Measurements from ENCODE around the gene PPY.

Gene PPY

DNA sequence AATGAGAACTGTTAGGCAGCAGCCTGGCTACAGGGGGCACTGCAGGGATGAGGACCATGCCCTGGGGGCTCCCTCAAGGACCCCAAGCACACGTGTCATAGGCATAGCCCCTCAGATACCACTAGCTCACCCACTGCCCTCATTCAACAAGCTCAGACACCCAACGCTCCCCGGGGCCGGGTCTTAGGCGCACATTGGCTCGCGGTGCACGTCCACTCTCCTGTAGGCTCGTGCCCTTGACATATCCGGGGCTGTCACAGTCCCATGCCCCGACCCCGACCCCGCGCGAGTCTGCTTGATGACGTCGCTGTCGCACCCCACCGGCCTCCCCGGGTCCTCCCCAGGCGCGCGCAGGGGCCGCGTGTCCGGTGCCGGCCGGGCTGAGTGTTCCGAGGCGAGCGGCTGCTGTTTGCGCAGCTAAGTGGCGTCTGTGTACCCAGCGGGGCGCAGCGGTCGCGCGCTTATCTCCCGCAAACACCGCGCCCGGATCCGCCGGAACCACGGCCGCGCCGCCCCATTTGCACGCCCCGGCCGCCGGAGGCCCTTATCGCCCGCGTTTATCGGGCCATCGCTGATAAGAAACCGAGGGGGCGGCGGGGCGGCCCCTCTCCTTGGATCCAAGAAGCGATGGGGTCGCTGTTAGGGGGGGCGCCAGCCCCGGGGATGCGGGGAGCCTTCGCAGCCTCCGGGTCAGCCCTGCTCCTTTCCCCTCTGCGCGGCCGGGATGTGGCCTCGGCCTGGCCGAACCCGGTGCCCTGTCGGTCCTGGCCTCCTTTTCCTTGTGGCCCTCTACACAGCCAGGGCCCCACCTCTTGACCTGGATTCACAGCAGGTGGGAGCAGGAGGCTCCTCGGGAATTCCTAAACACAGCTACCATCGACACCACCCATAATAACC lies 41.5 kb upstream of the PPY start:
- no peaks in the 10 kb centered on the region for H3K36me3 ChIP-seq (ENCODE audit: control insufficient read depth in 4 of 4, insufficient read depth in 4 of 4, low read length in 3 of 4)
- H3K27ac ChIP-seq (ENCODE audit: insufficient read depth in 1 of 2, low read depth in 1 of 2, low read length in 2 of 2, poor library complexity in 1 of 2, severe bottlenecking in 2 of 2) = no peak overlapping the region
- peak; percentile 50 to 72 (median 57) for DNase-seq
- 3% methylated on average over 74 of the region's 78 CpGs for WGBS (ENCODE audit: insufficient coverage)
- no peaks in the 10 kb centered on the region for H3K9me3 ChIP-seq (ENCODE audit: control extremely low read depth in 1 of 5, control insufficient read depth in 4 of 5, insufficient read depth in 2 of 5, low read depth in 1 of 5, low read length in 4 of 5)
- peaks cover 0 to 14% (median 5%) of the 10 kb centered on the region in 4 experiments for H3K4me1 ChIP-seq (ENCODE audit: control extremely low read depth in 1 of 4, control insufficient read depth in 4 of 4, insufficient read depth in 4 of 4, low read length in 3 of 4)
- ChIA-PET POLR2A (no interaction called here), CTCF (interaction anchor here (0.8 to 2.4 kb wide), 10 partner anchors 10 to 70 kb away, joined by 3 to 11 read pairs (median 4); no protein-coding TSS in a partner anchor)
- H3K27me3 ChIP-seq (replicated peaks in 2 of 5; ENCODE audit: control insufficient read depth in 4 of 5, insufficient read depth in 5 of 5, low read length in 4 of 5) = peaks cover 2 to 44% (median 39%) of the 10 kb centered on the region in 5 experiments
- H3K4me3 ChIP-seq (ENCODE audit: control insufficient read depth in 1 of 7, extremely low read depth in 1 of 7, insufficient read depth in 4 of 7, low read depth in 2 of 7, low read length in 6 of 7) = peak overlapping the region in 6 of 7 experiments; percentile 24 to 73 (median 54)

- Histone ChIP-seq H3K36me3 (ENCODE audit: control insufficient read depth in 4 of 4, insufficient read depth in 4 of 4, low read length in 3 of 4) (no peaks in the 10 kb centered on the region), H3K9me3 (ENCODE audit: control extremely low read depth in 1 of 5, control insufficient read depth in 4 of 5, insufficient read depth in 2 of 5, low read depth in 1 of 5, low read length in 4 of 5) (no peaks in the 10 kb centered on the region), H3K4me1 (ENCODE audit: control extremely low read depth in 1 of 4, control insufficient read depth in 4 of 4, insufficient read depth in 4 of 4, low read length in 3 of 4) (peaks cover 0 to 14% (median 5%) of the 10 kb centered on the region in 4 experiments), H3K27ac (ENCODE audit: insufficient read depth in 1 of 2, low read depth in 1 of 2, low read length in 2 of 2, poor library complexity in 1 of 2, severe bottlenecking in 2 of 2) (no peak overlapping the region), H3K4me3 (ENCODE audit: control insufficient read depth in 1 of 7, extremely low read depth in 1 of 7, insufficient read depth in 4 of 7, low read depth in 2 of 7, low read length in 6 of 7) (peak overlapping the region in 4 of 7 experiments; percentile 46 to 73 (median 64)), H3K27me3 (replicated peaks in 2 of 5; ENCODE audit: control insufficient read depth in 4 of 5, insufficient read depth in 5 of 5, low read length in 4 of 5) (peaks cover 2 to 45% (median 41%) of the 10 kb centered on the region in 5 experiments)
- 4% methylated on average over 3 of the region's 5 CpGs for WGBS (ENCODE audit: insufficient coverage)
- no peak for DNase-seq
- ChIA-PET POLR2A (no interaction called here), CTCF (interaction anchor here (0.8 to 2.4 kb wide), 8 partner anchors 9 to 69 kb away, joined by 3 to 11 read pairs (median 4); no protein-coding TSS in a partner anchor)
Observed at GRCh38 chr17:43983196-43983514, 40.9 kb upstream of the PPY start.

- Histone ChIP-seq H3K27ac (ENCODE audit: insufficient read depth in 1 of 2, low read depth in 1 of 2, low read length in 2 of 2, poor library complexity in 1 of 2, severe bottlenecking in 2 of 2) (no peak overlapping the region), H3K9me3 (ENCODE audit: control extremely low read depth in 1 of 5, control insufficient read depth in 4 of 5, insufficient read depth in 2 of 5, low read depth in 1 of 5, low read length in 4 of 5) (no peaks in the 10 kb centered on the region), H3K4me3 (ENCODE audit: control insufficient read depth in 1 of 7, extremely low read depth in 1 of 7, insufficient read depth in 4 of 7, low read depth in 2 of 7, low read length in 6 of 7) (no peak overlapping the region), H3K4me1 (ENCODE audit: control extremely low read depth in 1 of 4, control insufficient read depth in 4 of 4, insufficient read depth in 4 of 4, low read length in 3 of 4) (peaks cover 0 to 14% (median 5%) of the 10 kb centered on the region in 4 experiments), H3K36me3 (ENCODE audit: control insufficient read depth in 4 of 4, insufficient read depth in 4 of 4, low read length in 3 of 4) (no peaks in the 10 kb centered on the region), H3K27me3 (replicated peaks in 2 of 5; ENCODE audit: control insufficient read depth in 4 of 5, insufficient read depth in 5 of 5, low read length in 4 of 5) (peaks cover 2 to 51% (median 36%) of the 10 kb centered on the region in 5 experiments)
- DNase-seq = no peak
- 93% methylated on average over 2 of the region's 2 CpGs for WGBS (ENCODE audit: insufficient coverage)
- ChIA-PET POLR2A (no interaction called here), CTCF (interaction anchor here (0.9 to 2.0 kb wide), 4 partner anchors 20 to 38 kb away, joined by 3 to 11 read pairs (median 4); no protein-coding TSS in a partner anchor)
Observed at GRCh38 chr17:43982171-43982570, 39.9 kb upstream of the PPY start.

DNA sequence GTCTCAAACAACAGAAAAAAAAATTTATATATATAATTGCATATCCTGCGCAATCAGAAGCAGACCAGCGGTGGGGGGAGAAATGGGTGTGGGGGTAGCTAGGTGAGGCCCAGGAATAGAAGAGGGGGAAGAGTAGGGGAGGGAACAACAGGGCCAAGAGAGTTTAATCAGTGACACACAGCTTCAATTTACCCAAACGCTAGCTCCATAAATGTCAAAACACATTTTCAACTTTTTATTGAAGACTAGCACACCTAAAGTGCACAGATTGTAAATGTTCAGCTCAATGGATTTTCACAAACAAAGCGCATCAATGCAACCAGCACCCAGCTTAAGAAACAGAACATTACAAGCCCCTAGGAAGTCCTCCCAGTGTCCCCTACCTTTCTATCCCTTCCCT lies 37.4 kb upstream of the PPY start:
- Histone ChIP-seq H3K27me3 (replicated peaks in 2 of 5; ENCODE audit: control insufficient read depth in 4 of 5, insufficient read depth in 5 of 5, low read length in 4 of 5) (peaks cover 5 to 36% (median 31%) of the 10 kb centered on the region in 5 experiments), H3K9me3 (ENCODE audit: control extremely low read depth in 1 of 5, control insufficient read depth in 4 of 5, insufficient read depth in 2 of 5, low read depth in 1 of 5, low read length in 4 of 5) (no peaks in the 10 kb centered on the region), H3K36me3 (ENCODE audit: control insufficient read depth in 4 of 4, insufficient read depth in 4 of 4, low read length in 3 of 4) (no peaks in the 10 kb centered on the region), H3K4me1 (ENCODE audit: control extremely low read depth in 1 of 4, control insufficient read depth in 4 of 4, insufficient read depth in 4 of 4, low read length in 3 of 4) (peaks cover 0 to 14% (median 5%) of the 10 kb centered on the region in 4 experiments), H3K4me3 (ENCODE audit: control insufficient read depth in 1 of 7, extremely low read depth in 1 of 7, insufficient read depth in 4 of 7, low read depth in 2 of 7, low read length in 6 of 7) (no peak overlapping the region), H3K27ac (ENCODE audit: insufficient read depth in 1 of 2, low read depth in 1 of 2, low read length in 2 of 2, poor library complexity in 1 of 2, severe bottlenecking in 2 of 2) (no peak overlapping the region)
- no peak for DNase-seq
- 100% methylated on average over 1 of the region's 4 CpGs for WGBS (ENCODE audit: insufficient coverage)
- POLR2A ChIA-PET = no interaction called here
- CTCF ChIA-PET = interaction anchor here (0.8 to 1.4 kb wide), 6 partner anchors 16 to 380 kb away, joined by 3 to 8 read pairs (median 3); no protein-coding TSS in a partner anchor

GRCh38 chr17:43979011-43979410 lies 36.7 kb upstream of the PPY start:
- H3K4me3 ChIP-seq (ENCODE audit: control insufficient read depth in 1 of 7, extremely low read depth in 1 of 7, insufficient read depth in 4 of 7, low read depth in 2 of 7, low read length in 6 of 7) = no peak overlapping the region
- no peak overlapping the region for H3K27ac ChIP-seq (ENCODE audit: insufficient read depth in 1 of 2, low read depth in 1 of 2, low read length in 2 of 2, poor library complexity in 1 of 2, severe bottlenecking in 2 of 2)
- no peak for DNase-seq
- peaks cover 0 to 9% (median 4%) of the 10 kb centered on the region in 4 experiments for H3K4me1 ChIP-seq (ENCODE audit: control extremely low read depth in 1 of 4, control insufficient read depth in 4 of 4, insufficient read depth in 4 of 4, low read length in 3 of 4)
- peaks cover 5 to 30% (median 25%) of the 10 kb centered on the region in 5 experiments for H3K27me3 ChIP-seq (replicated peaks in 2 of 5; ENCODE audit: control insufficient read depth in 4 of 5, insufficient read depth in 5 of 5, low read length in 4 of 5)
- H3K9me3 ChIP-seq (ENCODE audit: control extremely low read depth in 1 of 5, control insufficient read depth in 4 of 5, insufficient read depth in 2 of 5, low read depth in 1 of 5, low read length in 4 of 5) = no peaks in the 10 kb centered on the region
- POLR2A ChIA-PET = no interaction called here
- H3K36me3 ChIP-seq (ENCODE audit: control insufficient read depth in 4 of 4, insufficient read depth in 4 of 4, low read length in 3 of 4) = no peaks in the 10 kb centered on the region
- CTCF ChIA-PET = interaction anchor here (0.9 to 1.4 kb wide), 4 partner anchors 17 to 380 kb away, joined by 3 to 8 read pairs (median 4); no protein-coding TSS in a partner anchor
- WGBS (ENCODE audit: insufficient coverage) = 77% methylated on average over 6 of the region's 7 CpGs

DNA sequence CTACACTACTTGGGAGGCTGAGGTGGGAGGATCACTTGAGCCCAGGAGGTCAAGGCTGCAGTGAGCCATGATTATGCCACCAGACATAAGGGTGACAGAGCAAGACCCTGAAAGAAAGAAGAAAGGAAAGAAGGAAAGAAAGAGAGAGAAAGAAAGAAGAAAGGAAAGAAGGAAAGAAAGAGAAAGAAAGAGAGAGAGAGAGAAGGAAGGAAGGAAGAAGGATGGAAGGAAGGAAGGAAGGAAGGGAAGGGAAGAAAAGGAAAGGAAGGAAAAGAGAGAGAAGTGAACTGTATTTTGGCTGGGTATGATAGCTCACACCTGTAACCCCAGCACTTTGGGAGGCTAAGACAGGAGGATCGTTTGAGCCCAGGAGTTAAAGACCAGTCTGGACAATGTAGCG lies 35.8 kb upstream of the PPY start:
- no peak for DNase-seq
- 88% methylated on average over 2 of the region's 2 CpGs for WGBS (ENCODE audit: insufficient coverage)
- Histone ChIP-seq H3K9me3 (ENCODE audit: control extremely low read depth in 1 of 5, control insufficient read depth in 4 of 5, insufficient read depth in 2 of 5, low read depth in 1 of 5, low read length in 4 of 5) (no peaks in the 10 kb centered on the region), H3K27me3 (replicated peaks in 2 of 5; ENCODE audit: control insufficient read depth in 4 of 5, insufficient read depth in 5 of 5, low read length in 4 of 5) (peaks cover 5 to 22% (median 18%) of the 10 kb centered on the region in 5 experiments), H3K4me3 (ENCODE audit: control insufficient read depth in 1 of 7, extremely low read depth in 1 of 7, insufficient read depth in 4 of 7, low read depth in 2 of 7, low read length in 6 of 7) (no peak overlapping the region), H3K4me1 (ENCODE audit: control extremely low read depth in 1 of 4, control insufficient read depth in 4 of 4, insufficient read depth in 4 of 4, low read length in 3 of 4) (no peaks in the 10 kb centered on the region), H3K36me3 (ENCODE audit: control insufficient read depth in 4 of 4, insufficient read depth in 4 of 4, low read length in 3 of 4) (no peaks in the 10 kb centered on the region), H3K27ac (ENCODE audit: insufficient read depth in 1 of 2, low read depth in 1 of 2, low read length in 2 of 2, poor library complexity in 1 of 2, severe bottlenecking in 2 of 2) (no peak overlapping the region)
- ChIA-PET CTCF (interaction anchor here (0.6 kb wide), 1 partner anchor 290 kb away, joined by 3 read pairs; no protein-coding TSS in a partner anchor), POLR2A (no interaction called here)

Data from common myeloid progenitor, CD34-positive (primary cell).